GM12801 (cell line): Measurements from ENCODE around the gene NELFA.

ENCODE experiments used
- TF ChIP-seq, protein P1 (sequence below): IDR thresholded peaks from one replicate; pipeline ENCODE4 v1.5.1; 2011; ENCODE audit warnings: control low read depth; ENCODE audit not compliant: insufficient read length; ENCODE audit errors: extremely low read depth

The NELFA gene

DNA sequence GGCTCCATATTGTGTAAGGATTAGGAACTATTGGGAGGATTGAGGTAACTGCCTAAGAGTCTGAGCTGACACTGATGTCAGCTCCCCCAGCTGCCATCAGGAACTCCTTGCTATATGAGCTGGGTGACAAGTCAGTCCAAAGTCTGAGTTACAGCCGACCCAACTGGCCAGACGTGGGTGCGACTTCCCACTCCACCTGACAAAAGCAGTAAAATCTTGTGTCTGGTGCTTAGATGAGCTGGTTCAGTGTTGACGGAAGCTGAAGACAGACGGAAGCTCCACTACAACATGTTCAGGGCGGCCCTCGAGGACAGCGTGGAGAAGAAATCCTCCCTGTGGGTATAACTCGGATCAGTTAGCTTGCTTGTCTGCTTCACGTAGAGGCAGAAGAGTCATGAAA lies 27.6 kb upstream of the NELFA start:
- TF ChIP-seq, protein P1, sequence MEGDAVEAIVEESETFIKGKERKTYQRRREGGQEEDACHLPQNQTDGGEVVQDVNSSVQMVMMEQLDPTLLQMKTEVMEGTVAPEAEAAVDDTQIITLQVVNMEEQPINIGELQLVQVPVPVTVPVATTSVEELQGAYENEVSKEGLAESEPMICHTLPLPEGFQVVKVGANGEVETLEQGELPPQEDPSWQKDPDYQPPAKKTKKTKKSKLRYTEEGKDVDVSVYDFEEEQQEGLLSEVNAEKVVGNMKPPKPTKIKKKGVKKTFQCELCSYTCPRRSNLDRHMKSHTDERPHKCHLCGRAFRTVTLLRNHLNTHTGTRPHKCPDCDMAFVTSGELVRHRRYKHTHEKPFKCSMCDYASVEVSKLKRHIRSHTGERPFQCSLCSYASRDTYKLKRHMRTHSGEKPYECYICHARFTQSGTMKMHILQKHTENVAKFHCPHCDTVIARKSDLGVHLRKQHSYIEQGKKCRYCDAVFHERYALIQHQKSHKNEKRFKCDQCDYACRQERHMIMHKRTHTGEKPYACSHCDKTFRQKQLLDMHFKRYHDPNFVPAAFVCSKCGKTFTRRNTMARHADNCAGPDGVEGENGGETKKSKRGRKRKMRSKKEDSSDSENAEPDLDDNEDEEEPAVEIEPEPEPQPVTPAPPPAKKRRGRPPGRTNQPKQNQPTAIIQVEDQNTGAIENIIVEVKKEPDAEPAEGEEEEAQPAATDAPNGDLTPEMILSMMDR: no peak

DNA sequence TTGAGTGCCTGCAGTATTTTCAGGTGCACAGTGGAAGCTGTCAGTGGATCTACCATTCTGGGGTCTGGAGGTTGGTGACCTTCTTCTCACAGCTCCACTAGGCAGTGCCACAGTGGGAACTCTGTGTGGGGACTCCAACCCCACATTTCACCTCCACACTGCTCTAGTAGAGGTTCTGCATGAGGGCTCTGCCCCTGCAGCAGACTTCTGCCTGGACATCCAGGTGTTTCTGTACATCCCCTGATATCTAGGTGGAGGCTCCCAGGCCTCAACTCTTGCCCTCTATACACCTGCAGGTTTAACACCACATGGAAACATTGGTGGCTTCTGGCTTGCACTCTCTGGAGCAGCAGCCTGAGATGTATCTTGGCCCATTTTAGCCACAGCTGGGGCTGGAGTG lies 17.0 kb upstream of the NELFA start:
- TF ChIP-seq, protein P1: no peak

GRCh38 chr4:2024683-2025082 lies 15.9 kb upstream of the NELFA start:
- TF ChIP-seq, protein P1: no peak

DNA sequence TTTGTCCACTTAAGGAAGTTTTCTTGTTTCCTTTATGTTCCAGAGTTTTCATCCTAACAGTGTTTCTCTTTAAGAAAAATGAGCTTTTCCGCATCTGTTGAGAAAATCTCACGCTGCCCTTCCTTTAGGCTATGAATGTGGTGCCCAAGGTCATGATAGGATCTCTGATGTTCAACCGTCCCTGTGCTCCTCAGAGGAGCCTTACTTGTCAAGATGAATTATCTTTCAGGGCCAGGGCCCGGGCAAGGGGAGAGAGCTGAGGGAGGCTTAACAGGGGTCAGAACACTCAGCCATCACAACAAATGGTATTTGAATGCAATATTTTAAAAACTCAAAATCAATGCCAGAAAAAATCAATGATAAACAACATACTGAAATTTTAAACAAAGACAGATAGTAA lies 6.2 kb upstream of the NELFA start:
- TF ChIP-seq, protein P1: no peak

GRCh38 chr4:2011583-2011982 lies 2.8 kb upstream of the NELFA start:
- TF ChIP-seq, protein P1: no peak

GRCh38 chr4:2009651-2010233 lies 968 bp upstream of the NELFA start:
- TF ChIP-seq, protein P1: no peak

DNA sequence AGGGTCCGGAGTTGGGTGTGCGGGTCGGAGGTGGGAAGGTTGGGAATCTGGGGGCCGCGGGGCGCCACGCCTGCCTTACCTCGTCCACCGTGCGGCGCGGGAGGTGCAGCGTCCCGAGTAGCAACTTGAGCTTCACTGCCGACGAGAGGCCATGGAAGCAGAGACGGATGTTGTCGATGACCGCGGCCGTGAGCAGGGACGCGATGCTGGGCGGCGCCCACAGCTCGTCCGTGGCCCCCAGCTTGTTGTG lies 178 bp downstream of the NELFA start:
- TF ChIP-seq, protein P1: no peak
